HG03066 (cell line): ENCODE data around the gene OR10J5.
"Not testable (repeated sequence)": the region's sequence is repeated elsewhere in the genome, so short reads cannot be mapped to it uniquely, and the experiment has no call there.

ENCODE experiments used
- ATAC-seq: cut with Tn5 transposase; IDR thresholded peaks from one replicate; pipeline ENCODE4 v1.9.1; 2021; ENCODE audit warnings: low read depth; ENCODE audit not compliant: unreplicated experiment

Gene OR10J5, protein sequence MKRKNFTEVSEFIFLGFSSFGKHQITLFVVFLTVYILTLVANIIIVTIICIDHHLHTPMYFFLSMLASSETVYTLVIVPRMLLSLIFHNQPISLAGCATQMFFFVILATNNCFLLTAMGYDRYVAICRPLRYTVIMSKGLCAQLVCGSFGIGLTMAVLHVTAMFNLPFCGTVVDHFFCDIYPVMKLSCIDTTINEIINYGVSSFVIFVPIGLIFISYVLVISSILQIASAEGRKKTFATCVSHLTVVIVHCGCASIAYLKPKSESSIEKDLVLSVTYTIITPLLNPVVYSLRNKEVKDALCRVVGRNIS

DNA sequence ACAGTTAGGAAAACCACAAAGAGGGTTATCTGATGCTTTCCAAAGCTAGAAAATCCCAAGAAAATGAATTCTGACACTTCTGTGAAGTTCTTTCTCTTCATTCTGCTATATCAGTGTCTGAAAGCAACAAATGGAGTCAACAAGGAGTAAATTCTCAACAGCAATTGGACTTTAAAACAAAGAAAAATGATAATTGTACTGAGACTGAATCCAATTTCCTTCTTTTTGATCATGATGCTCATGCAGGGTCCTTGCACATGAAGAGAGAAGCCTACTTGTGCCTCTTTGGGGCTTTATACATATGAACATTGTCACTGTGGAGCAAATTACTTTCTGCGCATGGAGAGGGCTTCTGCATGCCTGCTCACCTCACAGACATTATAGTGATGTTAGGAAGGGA is at the start of gene OR10J5:
OR10J5 (minus strand) TSS at position 101 of the 400 bp plus-strand sequence; CDS start at position 101, 0 bp downstream.
- no peak for ATAC-seq

DNA sequence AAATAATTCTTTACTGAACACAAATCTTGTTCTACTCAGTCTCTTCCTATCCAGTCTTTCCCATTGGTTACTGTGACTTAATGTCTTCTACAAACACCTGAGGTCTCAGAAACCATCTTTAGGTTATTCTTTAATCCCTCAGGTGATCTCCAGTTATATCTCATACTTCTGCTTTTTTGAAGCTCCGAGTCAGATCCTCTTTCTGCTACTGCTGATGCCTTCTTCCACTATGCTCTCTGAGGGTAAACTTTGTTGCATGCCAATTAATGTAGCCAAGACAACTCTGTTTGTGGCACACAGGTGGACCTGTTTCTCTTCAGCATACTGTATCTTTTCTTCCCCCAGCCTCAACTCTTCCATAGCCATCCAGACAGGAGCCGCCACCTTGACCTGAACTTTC is 48.7 kb upstream of the OR10J5 start:
- no peak for ATAC-seq

DNA sequence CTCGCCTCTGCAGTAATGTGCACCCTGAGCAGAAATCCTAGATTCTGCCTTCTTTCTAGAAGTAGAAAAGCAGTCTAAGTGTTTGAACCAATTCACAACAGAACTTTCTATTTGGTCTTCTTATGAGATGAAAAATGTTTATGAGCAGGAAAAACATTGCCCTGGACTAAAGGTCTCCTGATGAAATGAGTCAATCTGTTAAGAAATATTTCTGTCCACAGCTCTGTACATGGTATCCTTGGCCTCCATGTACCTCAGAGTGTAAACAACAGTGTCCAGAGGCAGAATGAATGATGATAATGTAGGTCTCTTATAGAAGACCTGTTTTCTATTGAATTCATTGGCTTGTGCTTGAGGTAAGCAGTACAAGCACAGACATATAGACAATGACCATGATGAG is 45.6 kb upstream of the OR10J5 start:
- no peak for ATAC-seq

DNA sequence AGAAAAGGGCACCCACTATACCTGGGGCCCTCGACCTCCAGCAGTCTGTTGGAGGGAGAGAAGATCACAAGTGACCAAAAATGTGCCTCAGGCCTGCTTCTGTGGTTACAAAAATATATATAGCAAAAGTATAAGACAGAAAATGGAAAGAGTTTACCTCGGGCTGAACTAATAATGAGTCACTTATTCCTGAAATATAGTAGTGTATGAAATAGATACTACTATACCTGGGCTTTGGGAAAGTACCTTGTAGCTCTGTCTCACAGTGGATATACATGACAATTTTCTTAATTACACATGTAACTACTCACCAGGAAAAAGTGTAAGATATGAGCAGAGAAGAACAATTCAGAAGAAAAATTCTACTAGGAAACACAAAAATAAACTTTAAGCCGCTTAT is 44.5 kb upstream of the OR10J5 start:
- ATAC-seq: no peak

DNA sequence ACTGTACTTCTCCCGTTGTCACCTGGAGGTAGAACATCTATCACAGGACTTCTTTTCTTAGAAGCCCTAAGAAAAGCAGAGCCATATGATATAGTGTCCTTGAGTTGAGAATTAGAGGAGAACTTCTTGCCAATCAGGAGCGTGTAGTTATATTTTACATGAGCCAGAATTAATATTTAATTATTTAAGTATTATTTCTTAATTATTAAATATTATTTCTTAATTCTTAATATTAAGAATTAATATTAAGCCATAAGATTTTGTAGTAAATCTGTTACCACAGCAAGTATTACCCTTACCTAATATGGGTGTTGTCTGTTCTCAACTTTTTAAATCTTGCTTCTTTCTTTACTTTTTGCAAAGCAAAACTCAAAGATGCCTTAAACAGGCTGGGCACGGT is 41.6 kb upstream of the OR10J5 start:
- no peak for ATAC-seq

DNA sequence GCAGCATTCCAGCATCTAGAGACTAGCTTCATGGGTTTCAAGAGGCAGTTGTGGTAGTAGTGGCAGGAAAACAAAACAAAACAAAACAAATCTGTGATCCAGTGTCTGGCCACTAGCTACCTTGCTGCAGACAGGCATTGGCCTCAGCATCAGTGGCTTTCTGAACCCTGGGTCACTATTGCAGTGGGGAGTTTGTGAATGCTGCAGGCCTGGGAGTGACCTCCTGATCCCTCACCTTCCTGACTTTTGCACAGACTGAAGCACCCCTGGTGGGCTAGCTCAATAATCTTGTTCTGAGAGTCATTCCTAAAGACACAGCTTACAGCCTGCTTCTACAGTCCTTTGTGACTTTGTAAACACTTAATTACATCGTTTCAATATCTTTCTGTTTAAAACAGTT is 26.9 kb upstream of the OR10J5 start:
- no peak for ATAC-seq

DNA sequence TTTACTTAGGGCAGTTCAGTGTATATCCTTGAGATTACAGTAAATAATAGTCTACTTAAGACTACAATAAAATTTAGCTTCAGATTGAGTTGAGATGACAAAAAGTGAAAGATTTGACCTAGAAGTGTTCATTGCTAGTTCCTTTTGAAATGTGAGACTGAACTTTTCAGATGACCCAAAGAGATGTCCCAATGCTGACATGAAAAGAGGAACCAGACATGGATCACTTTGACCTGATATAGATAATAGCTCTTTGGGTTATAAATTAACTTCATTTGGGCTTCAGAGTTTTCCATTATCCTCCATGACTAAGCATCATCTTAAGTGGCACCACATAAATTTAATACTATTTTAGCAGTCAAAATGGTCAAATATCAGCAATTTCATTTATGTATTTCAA is 25.7 kb upstream of the OR10J5 start:
- ATAC-seq: no peak

DNA sequence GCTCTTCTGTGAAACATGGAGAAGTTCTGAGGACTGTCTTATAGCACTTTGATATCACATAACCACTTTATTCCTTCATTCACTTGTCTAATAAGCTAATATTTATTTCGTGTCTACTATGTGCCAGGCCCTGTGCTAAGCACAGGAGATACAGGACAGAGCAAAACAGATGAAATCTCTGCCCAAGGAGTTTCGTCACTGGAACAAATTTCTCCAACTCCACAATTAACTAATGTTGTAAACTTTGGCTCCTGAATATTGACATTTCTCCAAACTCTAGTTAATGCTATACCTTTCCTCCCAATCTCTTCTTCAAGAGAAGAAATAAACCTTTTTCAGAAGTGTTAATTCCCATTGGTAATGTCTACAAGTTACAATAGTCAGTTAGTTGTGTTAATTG is 24.8 kb upstream of the OR10J5 start:
- no peak for ATAC-seq

DNA sequence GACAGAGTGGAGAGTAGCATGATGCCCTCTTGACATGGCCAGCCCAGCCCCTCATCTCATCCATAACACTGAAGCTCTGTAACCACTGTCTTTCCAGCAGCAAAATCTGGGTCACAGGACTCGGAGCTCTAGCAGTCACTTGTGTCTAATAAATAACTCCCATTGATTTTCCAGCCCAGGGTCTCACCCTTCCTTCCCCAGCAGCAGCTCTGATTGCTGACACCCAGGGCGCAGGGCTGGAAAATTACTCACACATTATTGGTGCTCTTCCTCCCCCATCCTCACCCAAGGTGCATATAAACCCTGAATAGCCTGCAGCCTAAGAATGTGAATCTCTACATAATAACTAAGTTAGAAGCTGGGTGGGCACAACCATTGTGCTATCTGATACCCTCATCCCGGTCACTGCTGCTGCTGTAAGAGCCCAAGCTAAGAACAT is 21.1 kb upstream of the OR10J5 start:
- ATAC-seq: no peak

DNA sequence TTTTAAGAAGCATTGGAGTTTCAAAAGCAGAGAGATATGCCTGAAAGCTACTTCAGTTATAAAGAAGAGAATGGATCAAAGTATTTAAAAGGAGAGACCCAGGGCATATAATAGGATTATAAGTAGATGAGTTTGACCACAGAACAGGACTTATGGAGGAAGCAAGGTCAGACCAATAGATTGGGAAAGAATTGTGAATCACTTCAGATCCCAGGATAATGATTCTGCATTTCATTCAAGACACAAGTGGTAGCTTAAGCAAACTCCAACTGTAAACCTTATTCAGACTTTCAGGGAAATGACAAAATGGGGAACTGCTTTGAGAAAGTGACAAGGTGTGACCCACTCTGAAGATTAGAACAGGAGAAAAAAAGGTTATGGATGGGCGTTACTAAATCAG is 18.9 kb upstream of the OR10J5 start:
- ATAC-seq: no peak

DNA sequence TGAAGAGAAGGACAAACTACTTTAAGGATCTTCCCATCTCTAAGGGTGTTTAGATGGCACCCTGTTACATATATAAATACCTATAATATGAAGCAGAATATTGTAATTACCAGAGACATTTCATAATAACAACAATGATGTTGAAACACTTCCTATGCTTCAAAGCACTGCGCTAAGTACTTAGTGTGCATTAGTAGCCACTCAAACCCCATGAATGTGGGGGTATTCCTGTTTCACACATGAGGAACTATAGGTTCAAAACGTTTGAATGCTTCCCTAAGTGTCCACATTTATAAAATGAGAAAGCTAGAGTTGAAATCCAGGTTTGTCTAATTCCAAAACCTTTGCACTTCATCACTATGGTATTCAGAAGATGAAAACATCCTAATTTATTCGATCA is 18.5 kb upstream of the OR10J5 start:
- no peak for ATAC-seq

DNA sequence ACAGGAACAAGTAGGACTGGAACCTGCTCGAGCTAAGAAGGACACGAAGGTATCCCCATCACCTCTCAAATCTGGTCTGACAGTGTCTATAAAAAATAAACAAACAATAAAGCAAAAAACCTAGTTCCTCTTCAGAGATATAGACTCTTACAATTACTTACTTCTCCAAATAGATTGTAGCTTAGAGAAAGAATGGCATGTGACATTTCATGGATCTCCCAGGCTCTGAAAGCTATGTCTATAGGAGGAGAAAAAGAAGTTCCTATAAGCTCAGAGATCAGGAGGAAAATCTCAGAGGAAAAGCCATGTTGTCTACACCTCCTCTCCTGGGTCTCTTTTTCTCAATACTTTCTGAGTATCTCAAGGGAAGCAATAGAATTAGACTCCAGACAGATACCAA is 12.3 kb upstream of the OR10J5 start:
- no peak for ATAC-seq

DNA sequence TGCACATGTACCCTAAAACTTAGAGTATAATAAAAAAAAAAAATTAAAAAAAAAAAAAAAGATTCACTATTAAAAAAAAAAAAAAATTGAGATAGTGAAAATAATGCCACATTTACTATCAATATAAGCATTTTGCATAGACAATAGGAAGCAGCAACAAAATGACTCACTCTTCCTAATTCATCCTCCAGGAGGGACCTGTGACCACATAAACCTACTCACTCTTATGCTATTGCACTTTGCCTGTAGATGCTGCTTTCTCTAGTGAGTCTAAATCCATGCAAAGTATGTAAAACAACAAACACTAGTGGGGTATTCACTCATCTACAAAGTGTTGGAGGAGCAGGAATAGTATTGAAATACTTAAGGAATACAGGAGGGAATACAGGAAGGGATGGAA is 2.9 kb downstream of the OR10J5 start:
- no peak for ATAC-seq

DNA sequence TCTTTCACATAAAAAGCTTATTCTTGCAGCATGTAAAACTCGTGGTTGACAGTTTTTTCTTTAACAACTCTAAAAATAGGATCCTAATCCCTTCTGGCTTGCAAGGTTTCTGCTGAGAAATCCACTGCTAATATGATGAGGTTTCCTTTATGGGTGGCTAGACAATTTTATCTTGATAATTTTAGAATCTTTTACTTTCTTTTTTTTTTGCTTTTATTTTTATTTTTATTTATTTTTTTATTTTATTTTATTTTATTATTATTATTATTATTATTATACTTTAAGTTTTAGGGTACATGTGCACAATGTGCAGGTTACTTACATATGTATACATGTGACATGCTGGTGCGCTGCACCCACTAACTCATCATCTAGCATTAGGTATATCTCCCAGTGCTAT is 11.0 kb downstream of the OR10J5 start:
- not testable (repeated sequence) for ATAC-seq

DNA sequence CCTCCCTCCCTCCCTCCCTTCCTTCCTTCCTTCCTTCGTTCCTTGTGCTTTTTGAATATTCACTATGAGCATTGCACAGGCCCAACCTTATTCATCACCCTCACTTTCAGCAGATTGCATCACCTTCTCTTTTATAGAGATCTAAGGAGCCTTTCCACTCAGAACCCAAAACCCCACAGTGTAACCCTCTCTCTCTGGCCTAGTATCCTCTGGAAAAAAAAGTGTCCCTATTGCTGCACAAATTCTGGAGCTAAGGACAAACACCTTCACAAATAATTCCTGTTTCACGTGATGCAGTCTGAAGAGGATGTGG is 25.6 kb downstream of the OR10J5 start:
- ATAC-seq: no peak

DNA sequence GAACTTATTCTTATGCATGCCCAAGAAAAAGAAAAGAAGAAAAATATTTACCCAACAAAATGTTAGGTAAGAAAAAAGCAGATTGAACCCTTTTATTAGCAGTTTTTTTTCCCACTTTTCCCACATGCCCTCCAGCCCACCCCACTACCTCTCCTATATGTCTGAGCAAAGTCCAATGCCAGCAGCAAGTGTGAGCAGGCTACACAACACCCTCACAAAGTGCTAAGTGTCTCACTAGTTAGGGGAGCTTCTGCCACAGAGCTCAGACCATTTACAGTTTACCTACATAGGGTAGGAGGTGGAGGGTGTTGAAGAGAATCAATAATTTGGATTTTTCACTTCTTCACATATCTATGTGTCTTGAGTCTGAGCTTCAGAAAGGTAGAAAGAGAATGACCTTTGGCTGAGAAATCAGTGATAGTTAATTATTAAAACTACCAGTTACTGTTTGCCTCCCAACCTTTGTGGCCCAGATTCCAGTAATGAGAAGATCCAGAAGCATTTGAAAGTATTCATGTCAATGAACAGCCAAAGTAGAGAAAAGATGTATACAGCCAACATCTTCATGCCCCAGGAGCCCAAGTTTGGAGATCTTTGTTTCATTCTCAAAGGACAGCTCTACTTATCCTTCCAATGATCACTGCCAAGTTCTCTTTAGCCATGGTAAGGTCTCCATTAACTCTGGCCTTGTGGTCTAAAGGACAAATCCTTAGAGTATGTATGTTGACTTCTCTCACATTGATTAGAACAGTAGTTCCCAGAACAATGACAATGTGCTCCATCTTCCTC is 26.2 kb downstream of the OR10J5 start:
- ATAC-seq: no peak

DNA sequence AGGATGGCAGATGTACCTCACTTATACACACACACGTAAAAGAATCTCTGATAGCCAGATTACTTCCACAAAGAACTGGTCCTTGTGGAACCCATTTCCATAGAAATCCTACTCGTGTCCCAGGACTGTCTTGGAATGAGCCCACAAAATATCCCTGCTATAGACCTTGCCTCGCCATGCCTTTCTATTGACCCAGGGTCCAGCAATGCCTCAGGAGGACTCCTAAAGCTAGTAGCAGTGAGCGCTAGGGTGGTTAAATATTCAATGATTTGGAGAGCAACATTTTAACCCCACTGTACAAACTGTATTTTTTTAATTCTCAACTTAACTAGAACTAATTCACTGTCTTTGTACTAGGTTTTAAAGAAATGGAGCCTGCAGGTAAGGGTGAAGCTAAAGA is 26.9 kb downstream of the OR10J5 start:
- no peak for ATAC-seq

DNA sequence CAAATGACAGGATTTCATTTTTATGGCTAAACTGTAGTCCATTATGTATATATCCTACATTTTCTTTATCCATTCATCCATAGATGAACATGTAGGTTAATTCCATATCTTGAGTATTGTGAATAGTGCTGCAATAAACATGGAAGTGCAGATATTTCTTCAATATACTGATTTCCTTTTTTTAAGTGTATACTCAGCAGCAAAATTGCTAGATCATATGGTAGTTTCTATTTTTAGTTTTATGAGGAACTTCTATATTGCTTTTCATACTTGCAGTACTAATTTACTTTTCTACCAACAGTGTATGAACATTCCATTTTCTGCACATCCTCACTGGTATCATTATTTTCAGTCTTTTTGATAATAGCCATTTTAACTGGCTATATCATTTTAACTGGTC is 30.1 kb downstream of the OR10J5 start:
- ATAC-seq: no peak

DNA sequence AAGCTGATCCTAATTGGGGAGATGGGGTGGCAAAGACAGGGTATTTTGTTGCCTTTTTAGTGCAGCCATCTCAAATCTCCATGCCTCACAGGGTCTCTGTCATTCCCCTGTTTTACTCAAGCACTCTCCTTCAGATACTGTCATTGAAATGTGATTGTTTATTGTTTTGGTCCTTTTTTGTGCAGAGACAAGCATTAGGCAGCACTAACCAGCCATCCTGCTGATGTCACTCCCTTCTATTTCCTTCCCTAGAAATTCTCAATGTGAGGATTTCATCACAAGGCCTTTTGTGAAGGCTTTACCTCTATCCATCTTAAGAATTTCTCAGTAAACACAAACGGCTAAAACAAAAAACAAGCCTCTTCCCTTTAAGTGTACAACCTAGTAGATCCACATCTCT is 34.7 kb downstream of the OR10J5 start:
- no peak for ATAC-seq

DNA sequence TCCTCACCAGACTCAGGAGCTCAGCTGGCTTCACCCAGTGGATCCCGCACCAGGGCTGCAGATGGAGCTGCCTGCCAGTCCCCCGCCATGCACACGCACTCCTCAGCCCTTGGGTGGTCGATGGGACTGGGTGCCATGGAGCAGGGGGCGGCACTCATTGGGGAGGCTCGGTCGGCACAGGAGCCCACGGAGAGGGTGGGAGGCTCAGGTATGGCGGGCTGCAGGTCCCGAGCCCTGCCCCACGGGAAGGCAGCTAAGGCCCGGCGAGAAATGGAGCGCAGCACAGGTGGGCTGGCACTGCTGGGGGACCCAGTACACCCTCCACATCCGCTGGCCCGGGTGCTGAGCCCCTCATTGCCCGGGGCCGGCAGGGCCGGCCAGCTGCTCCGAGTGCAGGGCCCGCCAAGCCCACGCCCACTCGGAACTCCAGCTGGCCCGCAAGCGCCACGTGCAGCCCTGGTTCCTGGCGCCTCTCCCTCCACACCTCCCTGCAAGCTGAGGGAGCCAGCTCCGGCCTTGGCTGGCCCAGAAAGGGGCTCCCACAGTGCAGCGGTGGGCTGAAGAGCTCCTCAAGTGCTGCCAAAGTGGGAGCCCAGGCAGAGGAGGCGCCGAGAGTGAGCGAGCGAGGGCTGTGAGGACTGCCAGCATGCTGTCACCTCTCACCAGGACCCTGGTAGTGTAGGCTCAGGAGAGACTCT is 41.1 kb downstream of the OR10J5 start:
- not testable (repeated sequence) for ATAC-seq

DNA sequence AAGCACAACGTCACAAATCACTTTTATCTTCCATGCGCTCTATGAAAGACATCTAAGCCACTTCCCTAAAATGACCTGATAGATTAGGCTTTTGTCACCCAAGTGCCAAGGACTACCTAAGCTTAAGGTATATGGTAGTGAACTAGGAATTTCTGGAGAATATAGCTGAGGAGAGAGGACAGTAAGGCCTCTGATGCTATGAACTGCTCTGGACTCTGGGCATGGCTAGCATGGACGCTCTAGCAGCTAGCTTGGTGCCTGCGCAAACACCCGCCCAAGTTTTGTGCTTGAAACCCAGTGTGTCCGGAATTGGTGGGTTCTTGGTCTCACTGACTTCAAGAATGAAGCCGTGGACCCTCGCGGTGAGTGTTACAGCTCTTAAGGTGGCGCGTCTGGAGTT is 42.5 kb downstream of the OR10J5 start:
- no peak for ATAC-seq
